NCI-H2227 (cell line): ENCODE measurements around the gene RXRB.
A peak's percentile ranks its signal among the peaks of the same experiment; 100 is the strongest.
"Not testable (repeated sequence)": the region's sequence is repeated elsewhere in the genome, so short reads cannot be mapped to it uniquely, and the experiment has no call there.

Experiments
- DNase-seq: peaks from one replicate; lab custom pipeline; 2025; ENCODE audit not compliant: unreplicated experiment; lab: John Stamatoyannopoulos, UW

The RXRB gene

DNA sequence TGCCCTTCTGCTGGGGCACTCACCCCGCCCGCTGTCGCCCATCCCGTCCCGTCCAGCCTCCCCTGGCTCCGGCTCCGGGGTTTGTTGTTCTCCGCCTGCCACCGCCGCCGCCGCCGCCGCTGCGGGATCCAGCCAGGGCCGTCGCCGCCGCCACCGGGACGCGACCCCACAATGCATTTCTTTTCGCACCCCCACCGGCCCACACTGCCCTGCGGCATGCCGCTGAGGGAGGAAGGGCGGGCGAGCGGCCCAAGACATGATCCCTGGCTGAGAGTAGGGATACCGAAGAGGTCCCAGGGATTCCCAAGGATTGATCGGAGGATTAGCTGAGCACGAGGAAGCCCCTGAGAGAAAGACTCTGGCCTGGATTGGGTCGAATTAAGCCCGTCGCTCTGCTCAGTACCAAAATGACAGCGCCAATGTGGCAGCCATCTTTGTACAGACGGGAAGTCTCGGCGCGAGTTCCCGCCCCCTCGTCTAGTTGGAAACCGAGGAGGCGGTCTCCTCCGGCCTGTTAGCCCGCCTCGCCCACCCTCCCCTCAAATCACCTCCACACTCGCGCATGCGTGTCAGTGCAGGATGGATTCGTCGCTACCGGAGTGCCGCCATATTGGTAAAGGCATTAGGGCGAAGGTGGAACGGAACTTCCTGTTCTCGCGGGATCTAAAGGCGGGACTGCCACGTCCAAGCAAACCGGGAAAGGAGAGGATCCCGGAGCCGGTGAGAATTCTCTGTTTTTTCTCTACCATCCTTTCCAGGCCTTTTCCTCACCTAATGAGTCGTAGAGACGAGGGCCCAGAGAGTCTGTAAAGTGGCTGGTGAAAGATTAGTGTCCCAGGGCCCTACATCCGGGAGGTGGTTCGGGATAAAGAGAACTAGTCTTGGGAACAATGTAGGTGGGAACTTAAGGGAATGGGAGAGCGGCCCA lies at the start of gene RXRB, which contains the start of gene SLC39A7:
Gene RXRB (minus strand): TSS at position 447 of the 928 bp plus-strand sequence. CDS start 189 bp downstream, at position 258.
Gene SLC39A7 (plus strand): TSS at position 649 of the 928 bp plus-strand sequence. CDS start 379 bp downstream, outside the sequence.
- DNase-seq = peak; percentile 100

DNA sequence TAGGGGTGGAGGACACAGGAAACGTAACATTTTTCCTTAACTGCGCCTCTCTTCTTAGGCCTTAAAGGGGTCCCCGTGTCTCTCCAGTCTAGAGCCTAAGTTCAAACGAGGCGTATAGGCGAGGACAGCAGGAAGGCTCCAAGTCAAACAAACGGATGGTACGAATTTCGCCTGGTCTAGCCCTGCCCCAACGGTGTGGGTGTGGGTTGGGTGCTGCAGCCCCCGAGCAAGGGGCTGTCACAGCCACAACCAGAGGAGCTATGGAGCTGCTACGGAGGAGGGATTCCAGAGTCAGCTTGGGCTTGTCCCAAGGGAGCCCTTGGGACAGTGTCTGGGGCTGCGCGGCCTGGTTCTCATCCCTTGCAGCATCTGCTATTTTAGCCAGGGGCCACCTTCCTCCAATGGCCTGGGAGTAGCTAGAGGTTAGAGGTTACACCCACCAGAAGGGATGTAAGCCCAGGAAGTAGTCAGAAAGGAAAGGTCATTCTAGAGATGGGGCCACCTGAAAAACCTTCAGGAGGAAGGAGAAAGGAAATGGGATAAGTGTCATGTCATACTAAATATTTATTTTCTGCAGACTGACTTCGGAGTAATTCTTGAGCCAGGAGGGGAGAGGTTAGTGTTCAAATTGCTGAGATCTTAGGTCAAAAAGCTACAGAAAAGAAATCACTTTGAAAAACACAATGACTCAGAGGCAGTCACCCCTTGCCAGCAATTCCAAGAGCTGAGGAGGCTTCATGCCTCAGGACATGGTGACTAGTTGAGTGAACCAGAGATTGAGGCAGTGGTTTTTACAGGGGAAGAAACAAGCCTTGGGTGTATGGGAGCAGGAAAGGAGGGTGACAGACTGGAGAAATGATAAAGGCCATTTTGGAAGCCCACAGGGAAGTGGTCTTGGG lies 49.5 kb upstream of the RXRB start:
- DNase-seq = peak; percentile 71

DNA sequence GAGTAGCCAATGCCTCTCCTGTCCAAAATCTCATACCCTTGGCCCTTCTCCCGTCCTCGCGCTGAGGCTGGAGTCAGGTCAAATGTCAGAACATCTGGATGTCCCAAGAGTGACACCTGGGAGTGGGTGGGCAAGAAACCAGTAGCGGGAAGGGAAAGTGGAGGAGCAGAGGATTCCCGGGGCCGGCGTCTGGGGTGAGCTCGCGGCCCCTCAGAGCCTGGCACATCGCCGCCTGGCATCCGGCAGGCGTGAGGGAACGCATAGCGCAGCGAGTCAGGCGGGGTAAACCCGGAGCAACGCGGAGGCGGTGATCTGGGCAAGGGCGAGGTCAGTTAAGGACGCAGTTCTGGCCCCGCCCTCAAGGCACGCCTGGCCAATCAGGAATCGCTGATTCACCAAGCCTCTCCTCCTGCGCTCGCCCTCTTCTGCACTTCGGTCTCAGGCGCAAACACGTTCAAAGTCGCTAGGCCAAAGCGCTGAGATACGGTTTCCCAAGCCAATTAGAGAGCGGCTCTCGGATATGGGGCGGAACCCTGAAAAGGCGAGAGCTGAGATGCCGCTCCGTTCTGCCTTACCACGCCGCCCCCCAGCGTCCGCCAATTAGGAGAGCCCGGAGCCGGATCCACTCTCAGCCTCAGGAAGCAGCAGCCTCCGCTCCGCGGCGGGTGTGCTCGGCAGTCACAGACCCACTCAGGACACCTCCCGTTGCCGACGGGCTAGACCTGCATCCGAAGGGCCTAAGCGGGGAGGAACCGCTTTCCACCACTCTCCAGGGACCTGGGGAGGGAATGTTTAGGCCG lies 48.7 kb upstream of the RXRB start:
- peak; percentile 99 for DNase-seq

GRCh38 chr6:33248643-33248931 lies 48.1 kb upstream of the RXRB start:
- no peak for DNase-seq

GRCh38 chr6:33247977-33248642 lies 47.6 kb upstream of the RXRB start:
- DNase-seq = peak; percentile 96

GRCh38 chr6:33243476-33243875 lies 43.0 kb upstream of the RXRB start:
- DNase-seq = no peak

DNA sequence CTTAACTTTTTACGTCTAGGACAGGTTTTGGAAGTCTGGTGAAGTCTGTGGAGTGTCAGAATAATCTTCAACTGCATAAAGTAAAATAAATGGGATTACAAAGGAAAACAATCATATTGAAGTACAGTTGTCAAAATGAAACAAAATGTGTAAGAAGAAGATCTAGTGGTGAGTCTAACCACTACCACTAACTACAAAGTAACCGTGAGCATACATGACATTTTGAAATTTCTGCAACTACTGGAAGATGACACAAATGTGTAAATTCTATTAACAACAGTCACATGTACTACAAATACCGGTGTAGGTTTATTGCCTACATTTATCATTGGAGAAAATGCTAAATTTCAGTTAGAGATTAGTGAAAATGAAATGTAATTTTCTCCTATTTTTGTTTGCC lies 41.5 kb upstream of the RXRB start:
- DNase-seq = no peak

DNA sequence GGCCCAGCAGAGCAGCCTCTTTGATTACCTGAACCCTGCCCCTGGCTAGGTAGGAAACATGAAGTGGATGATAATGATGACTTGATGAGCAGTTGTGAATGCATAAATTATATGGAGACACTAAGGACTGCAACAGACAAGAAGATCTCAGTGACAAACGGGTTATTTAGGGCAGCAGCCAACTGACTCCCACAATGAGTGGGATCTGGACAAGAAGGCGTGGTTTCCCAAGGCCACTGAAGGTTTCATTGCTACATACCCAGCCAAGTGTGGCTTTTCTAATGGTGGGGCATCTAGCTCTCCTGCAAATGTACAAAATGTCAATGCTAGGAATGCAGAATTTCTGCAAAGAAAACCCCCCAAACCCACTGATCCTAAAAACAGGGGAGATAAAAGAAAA lies 37.3 kb upstream of the RXRB start:
- DNase-seq = peak; percentile 36

GRCh38 chr6:33236852-33237251 lies 36.4 kb upstream of the RXRB start:
- DNase-seq = no peak

GRCh38 chr6:33236328-33236727 lies 35.9 kb upstream of the RXRB start:
- no peak for DNase-seq

DNA sequence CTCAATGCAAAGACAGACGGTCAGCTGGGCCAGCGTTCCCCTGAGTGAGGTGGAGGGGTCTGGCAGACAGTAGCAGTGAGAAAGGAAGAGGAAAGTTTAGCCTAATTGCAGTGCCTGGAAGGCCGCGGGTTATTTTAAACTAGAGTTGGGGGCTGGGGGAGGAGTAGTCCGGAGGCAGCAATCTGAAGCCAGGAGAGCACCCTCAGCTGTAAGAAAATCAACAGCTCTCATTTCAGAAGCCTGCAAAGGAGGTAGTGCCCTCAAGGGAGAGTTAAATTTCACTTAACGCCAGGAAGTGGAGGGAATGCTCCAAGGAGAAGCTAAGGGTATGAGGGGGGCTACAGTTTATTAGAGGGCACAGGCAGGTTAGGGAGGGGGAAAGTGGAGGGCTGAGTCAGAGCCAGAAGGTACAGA lies 34.8 kb upstream of the RXRB start:
- DNase-seq = no peak

GRCh38 chr6:33226503-33227120 lies 26.1 kb upstream of the RXRB start:
- DNase-seq = not testable (repeated sequence)

GRCh38 chr6:33217681-33218080 lies 17.2 kb upstream of the RXRB start:
- DNase-seq = no peak

DNA sequence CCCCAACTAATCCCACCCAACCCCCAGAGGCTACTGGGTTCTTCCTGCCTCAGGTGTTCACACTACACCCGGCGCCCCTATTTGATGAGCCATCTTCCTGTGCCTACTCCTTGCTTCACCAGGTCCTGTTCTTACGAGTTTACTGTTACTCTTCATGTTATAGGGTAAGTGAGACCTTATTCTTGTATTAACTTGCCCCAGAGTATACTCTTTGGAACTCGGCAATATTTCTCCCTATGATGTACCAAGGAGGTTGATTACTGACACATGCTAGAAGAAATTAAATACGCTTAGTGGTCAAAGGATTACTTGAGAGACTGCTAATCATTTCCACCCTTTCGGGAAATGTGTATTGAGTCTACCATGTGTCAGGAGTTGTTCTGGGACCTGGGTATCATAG lies 16.8 kb upstream of the RXRB start:
- no peak for DNase-seq

- no peak for DNase-seq
Measured at GRCh38 chr6:33216117-33216649, 15.7 kb upstream of the RXRB start.

DNA sequence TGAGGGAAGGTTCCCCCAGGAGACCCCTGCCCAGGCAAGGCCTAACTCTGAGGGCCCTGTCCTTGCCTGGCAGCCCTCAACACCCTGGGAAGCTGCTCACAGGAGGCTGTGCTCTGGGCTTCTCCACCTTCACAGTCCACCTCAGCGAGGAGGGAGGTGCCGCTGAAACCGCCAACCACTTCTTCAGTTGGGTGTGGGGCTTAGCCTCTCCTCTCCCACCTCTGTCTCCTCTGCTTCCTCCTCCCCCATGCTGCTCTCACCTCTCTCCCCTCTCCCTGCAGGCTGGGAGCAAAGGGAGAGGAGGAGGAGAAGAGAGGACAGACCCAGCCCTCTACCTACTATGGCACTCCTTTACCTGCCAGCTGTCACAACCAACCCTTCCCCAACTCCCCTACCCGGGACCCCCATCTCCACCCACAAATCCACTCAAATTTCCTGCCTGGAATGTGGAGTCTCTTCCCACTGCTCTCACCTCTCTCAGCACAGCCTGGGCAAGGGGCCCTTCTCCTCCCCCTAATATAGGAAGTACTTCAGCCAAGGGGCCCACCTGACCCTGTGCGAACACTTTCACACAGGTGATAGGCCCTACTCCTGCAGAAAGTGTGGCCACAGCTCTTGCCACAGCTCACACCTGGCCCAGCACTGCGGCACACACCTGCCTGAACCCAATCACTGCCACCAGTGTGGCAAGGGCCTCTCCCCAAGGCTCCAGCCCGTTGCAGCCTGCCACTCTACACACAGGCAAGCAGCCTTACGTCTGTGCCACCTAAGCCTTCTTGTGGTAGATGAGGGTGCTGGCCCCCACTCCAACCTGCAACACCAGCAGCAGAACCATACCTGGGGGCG lies 15.0 kb upstream of the RXRB start:
- no peak for DNase-seq

DNA sequence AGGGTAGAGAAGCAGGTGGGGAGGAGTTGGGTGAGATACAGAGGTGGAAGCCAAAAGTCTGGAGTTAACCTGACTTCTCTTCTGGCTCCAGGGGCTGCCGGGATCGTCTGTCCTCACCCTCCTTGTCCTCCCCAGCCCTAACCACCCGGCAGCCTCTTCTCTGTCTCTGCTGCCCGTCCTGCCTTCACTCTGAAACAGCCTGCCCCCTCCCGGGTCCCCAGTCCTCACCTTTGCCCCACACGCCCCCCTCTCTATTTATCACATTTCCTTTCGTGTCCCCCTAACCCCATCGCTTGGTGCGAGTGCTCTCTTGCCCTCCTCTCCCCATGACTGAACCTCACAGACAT lies 13.5 kb upstream of the RXRB start:
- DNase-seq = no peak

- no peak for DNase-seq
Measured at GRCh38 chr6:33213166-33213988, 12.9 kb upstream of the RXRB start.
